ENCODE measurements around the gene GAGE2A. TPM values are rescaled to one million over a fixed set of nuclear protein-coding genes. Genes with fewer than 3 reads are reported as not detected.
"Not testable (repeated sequence)": the region's sequence is repeated elsewhere in the genome, so short reads cannot be mapped to it uniquely, and the experiment has no call there.

GAGE2A gene
- total and polyA plus RNA-seq, 2 of the 13 experiments (the other 11 are each of a cell fraction or from before 2014, with no cell fraction given) = not detected

DNA sequence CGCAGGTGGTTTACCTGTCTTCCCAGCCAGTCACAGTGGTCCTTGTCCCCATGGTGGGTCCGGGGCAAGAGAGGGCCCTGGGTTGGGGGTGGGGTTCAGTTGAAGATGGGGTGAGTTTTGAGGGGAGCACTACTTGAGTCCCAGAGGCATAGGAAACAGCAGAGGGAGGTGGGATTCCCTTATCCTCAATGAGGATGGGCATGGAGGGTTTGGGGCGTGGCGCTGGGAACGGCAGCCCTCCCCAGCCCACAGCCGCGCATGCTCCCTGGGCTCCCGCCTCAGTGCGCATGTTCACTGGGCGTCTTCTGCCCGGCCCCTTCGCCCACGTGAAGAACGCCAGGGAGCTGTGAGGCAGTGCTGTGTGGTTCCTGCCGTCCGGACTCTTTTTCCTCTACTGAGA is 28.8 kb upstream of the GAGE2A start, which contains the start of gene GAGE12F:
Gene GAGE12F (plus strand): TSS at position 301 of the 400 bp plus-strand sequence. CDS start 1,155 bp downstream, outside the sequence.
- intact Hi-C loops (cut with micrococcal nuclease; ENCODE audit: unreplicated experiment); H3K27ac ChIP-seq (ENCODE audit: extremely low read length, insufficient read depth, low read length); H3K79me2 ChIP-seq (ENCODE audit: insufficient read depth, low read length); FAIRE-seq; H3K9me3 ChIP-seq (ENCODE audit: low read length); BruUV-seq (replicated peaks); H3K4me1 ChIP-seq (ENCODE audit: insufficient read depth, low read length); H3K4me3 ChIP-seq (replicated peaks in 1 of 3; ENCODE audit: insufficient read depth in 1 of 3, low read depth in 2 of 3, low read length in 3 of 3); H3K36me3 ChIP-seq (replicated peaks in 1 of 2; ENCODE audit: control insufficient read depth in 1 of 2, insufficient read depth in 2 of 2, low read length in 2 of 2); POLR2A ChIA-PET; H4K20me1 ChIP-seq (ENCODE audit: insufficient read depth, low read length); H3K27me3 ChIP-seq (ENCODE audit: control insufficient read depth in 1 of 2, insufficient read depth in 2 of 2, low read length in 2 of 2); CTCF ChIA-PET (ENCODE audit: low intra/inter-chr PET ratio, low total read pairs); ATAC-seq; in situ Hi-C loops (cut with HindIII; ENCODE audit: extremely low pct_ligation_motif_present, low pct_unique_long_range_greater_than_20kb); DNase-seq (ENCODE audit: low spot score); H3K9ac ChIP-seq (ENCODE audit: insufficient read depth, low read depth, low read length); H3K4me2 ChIP-seq (ENCODE audit: low read depth, low read length); H2AFZ ChIP-seq (ENCODE audit: low read length): not testable (repeated sequence)
- no CpG with 5 or more reads among the region's 16 CpGs for WGBS (ENCODE audit: low lambda C conversion rate)

- H4K20me1 ChIP-seq (ENCODE audit: insufficient read depth, low read length); H3K4me2 ChIP-seq (ENCODE audit: low read depth, low read length); intact Hi-C loops (cut with micrococcal nuclease; ENCODE audit: unreplicated experiment); H3K9me3 ChIP-seq (ENCODE audit: low read length); BruUV-seq (replicated peaks); H3K4me1 ChIP-seq (ENCODE audit: insufficient read depth, low read length); H3K4me3 ChIP-seq (replicated peaks in 1 of 3; ENCODE audit: insufficient read depth in 1 of 3, low read depth in 2 of 3, low read length in 3 of 3); H2AFZ ChIP-seq (ENCODE audit: low read length); in situ Hi-C loops (cut with HindIII; ENCODE audit: extremely low pct_ligation_motif_present, low pct_unique_long_range_greater_than_20kb); POLR2A ChIA-PET; H3K27ac ChIP-seq (ENCODE audit: extremely low read length, insufficient read depth, low read length); DNase-seq (ENCODE audit: low spot score); H3K79me2 ChIP-seq (ENCODE audit: insufficient read depth, low read length); H3K27me3 ChIP-seq (ENCODE audit: control insufficient read depth in 1 of 2, insufficient read depth in 2 of 2, low read length in 2 of 2); FAIRE-seq; H3K36me3 ChIP-seq (replicated peaks in 1 of 2; ENCODE audit: control insufficient read depth in 1 of 2, insufficient read depth in 2 of 2, low read length in 2 of 2); CTCF ChIA-PET (ENCODE audit: low intra/inter-chr PET ratio, low total read pairs); ATAC-seq; H3K9ac ChIP-seq (ENCODE audit: insufficient read depth, low read depth, low read length): not testable (repeated sequence)
- WGBS (ENCODE audit: low lambda C conversion rate) = no CpG with 5 or more reads among the region's 11 CpGs
Measured at GRCh38 chrX:49568728-49569127, 20.6 kb upstream of the GAGE2A start.

- H2AFZ ChIP-seq (ENCODE audit: low read length); H3K27me3 ChIP-seq (ENCODE audit: control insufficient read depth in 1 of 2, insufficient read depth in 2 of 2, low read length in 2 of 2); H4K20me1 ChIP-seq (ENCODE audit: insufficient read depth, low read length); in situ Hi-C loops (cut with HindIII; ENCODE audit: extremely low pct_ligation_motif_present, low pct_unique_long_range_greater_than_20kb); H3K27ac ChIP-seq (ENCODE audit: extremely low read length, insufficient read depth, low read length); BruUV-seq (replicated peaks); H3K4me1 ChIP-seq (ENCODE audit: insufficient read depth, low read length); H3K9ac ChIP-seq (ENCODE audit: insufficient read depth, low read depth, low read length); CTCF ChIA-PET (ENCODE audit: low intra/inter-chr PET ratio, low total read pairs); DNase-seq (ENCODE audit: low spot score); H3K4me2 ChIP-seq (ENCODE audit: low read depth, low read length); H3K9me3 ChIP-seq (ENCODE audit: low read length); H3K36me3 ChIP-seq (replicated peaks in 1 of 2; ENCODE audit: control insufficient read depth in 1 of 2, insufficient read depth in 2 of 2, low read length in 2 of 2); intact Hi-C loops (cut with micrococcal nuclease; ENCODE audit: unreplicated experiment); H3K79me2 ChIP-seq (ENCODE audit: insufficient read depth, low read length); ATAC-seq; POLR2A ChIA-PET; H3K4me3 ChIP-seq (replicated peaks in 1 of 3; ENCODE audit: insufficient read depth in 1 of 3, low read depth in 2 of 3, low read length in 3 of 3); FAIRE-seq: not testable (repeated sequence)
- no CpG with 5 or more reads among the region's 13 CpGs for WGBS (ENCODE audit: low lambda C conversion rate)
Measured at GRCh38 chrX:49569152-49569551, 20.1 kb upstream of the GAGE2A start.

DNA sequence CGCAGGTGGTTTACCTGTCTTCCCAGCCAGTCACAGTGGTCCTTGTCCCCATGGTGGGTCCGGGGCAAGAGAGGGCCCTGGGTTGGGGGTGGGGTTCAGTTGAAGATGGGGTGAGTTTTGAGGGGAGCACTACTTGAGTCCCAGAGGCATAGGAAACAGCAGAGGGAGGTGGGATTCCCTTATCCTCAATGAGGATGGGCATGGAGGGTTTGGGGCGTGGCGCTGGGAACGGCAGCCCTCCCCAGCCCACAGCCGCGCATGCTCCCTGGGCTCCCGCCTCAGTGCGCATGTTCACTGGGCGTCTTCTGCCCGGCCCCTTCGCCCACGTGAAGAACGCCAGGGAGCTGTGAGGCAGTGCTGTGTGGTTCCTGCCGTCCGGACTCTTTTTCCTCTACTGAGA is 19.2 kb upstream of the GAGE2A start, which contains the start of gene GAGE12G:
Gene GAGE12G (plus strand): TSS at position 301 of the 400 bp plus-strand sequence. CDS start 1,155 bp downstream, outside the sequence.
- H3K4me3 ChIP-seq (replicated peaks in 1 of 3; ENCODE audit: insufficient read depth in 1 of 3, low read depth in 2 of 3, low read length in 3 of 3); H3K4me1 ChIP-seq (ENCODE audit: insufficient read depth, low read length); H3K36me3 ChIP-seq (replicated peaks in 1 of 2; ENCODE audit: control insufficient read depth in 1 of 2, insufficient read depth in 2 of 2, low read length in 2 of 2); FAIRE-seq; DNase-seq (ENCODE audit: low spot score); H2AFZ ChIP-seq (ENCODE audit: low read length); H3K79me2 ChIP-seq (ENCODE audit: insufficient read depth, low read length); H3K4me2 ChIP-seq (ENCODE audit: low read depth, low read length); ATAC-seq; in situ Hi-C loops (cut with HindIII; ENCODE audit: extremely low pct_ligation_motif_present, low pct_unique_long_range_greater_than_20kb); intact Hi-C loops (cut with micrococcal nuclease; ENCODE audit: unreplicated experiment); H4K20me1 ChIP-seq (ENCODE audit: insufficient read depth, low read length); H3K27me3 ChIP-seq (ENCODE audit: control insufficient read depth in 1 of 2, insufficient read depth in 2 of 2, low read length in 2 of 2); CTCF ChIA-PET (ENCODE audit: low intra/inter-chr PET ratio, low total read pairs); H3K27ac ChIP-seq (ENCODE audit: extremely low read length, insufficient read depth, low read length); H3K9ac ChIP-seq (ENCODE audit: insufficient read depth, low read depth, low read length); H3K9me3 ChIP-seq (ENCODE audit: low read length); BruUV-seq (replicated peaks); POLR2A ChIA-PET: not testable (repeated sequence)
- WGBS (ENCODE audit: low lambda C conversion rate) = no CpG with 5 or more reads among the region's 16 CpGs
